DND-41 (cell line): ENCODE data around the gene PROK2.

Experiments
- EZH2 ChIP-seq: IDR thresholded peaks from 3 replicates; pipeline ENCODE4 v1.6.1; 2012; ENCODE audit warnings: borderline replicate concordance, low read depth, mild to moderate bottlenecking, moderate library complexity, low read length, inconsistent platforms; ENCODE audit not compliant: severe bottlenecking
- TF ChIP-seq, protein P1 (sequence below): IDR thresholded peaks from 2 replicates; pipeline ENCODE4 v1.5.1; 2012; ENCODE audit warnings: borderline replicate concordance, low read length, moderate library complexity, mild to moderate bottlenecking; ENCODE audit not compliant: poor library complexity, severe bottlenecking; ENCODE audit errors: extremely low read depth

DNA sequence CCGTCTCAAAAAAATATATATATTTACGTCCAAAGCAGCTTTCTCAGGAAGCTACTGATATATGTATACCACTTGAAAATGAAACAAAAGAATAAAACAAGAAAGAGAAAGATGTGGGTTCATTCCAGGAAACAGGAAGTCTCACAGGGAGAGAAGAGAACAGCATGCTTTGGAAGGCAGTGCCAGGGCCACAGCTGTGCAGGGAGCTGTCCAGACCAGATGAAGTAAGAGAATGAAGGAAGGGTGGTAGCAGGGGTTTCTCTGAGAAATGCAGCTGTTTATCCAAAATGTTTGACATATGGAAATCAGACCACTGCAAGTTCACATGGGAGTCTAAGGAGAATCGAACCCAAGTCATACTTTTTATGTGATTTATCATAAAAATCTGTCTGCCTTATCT, 40.2 kb downstream of the PROK2 start:
- TF ChIP-seq, protein P1, sequence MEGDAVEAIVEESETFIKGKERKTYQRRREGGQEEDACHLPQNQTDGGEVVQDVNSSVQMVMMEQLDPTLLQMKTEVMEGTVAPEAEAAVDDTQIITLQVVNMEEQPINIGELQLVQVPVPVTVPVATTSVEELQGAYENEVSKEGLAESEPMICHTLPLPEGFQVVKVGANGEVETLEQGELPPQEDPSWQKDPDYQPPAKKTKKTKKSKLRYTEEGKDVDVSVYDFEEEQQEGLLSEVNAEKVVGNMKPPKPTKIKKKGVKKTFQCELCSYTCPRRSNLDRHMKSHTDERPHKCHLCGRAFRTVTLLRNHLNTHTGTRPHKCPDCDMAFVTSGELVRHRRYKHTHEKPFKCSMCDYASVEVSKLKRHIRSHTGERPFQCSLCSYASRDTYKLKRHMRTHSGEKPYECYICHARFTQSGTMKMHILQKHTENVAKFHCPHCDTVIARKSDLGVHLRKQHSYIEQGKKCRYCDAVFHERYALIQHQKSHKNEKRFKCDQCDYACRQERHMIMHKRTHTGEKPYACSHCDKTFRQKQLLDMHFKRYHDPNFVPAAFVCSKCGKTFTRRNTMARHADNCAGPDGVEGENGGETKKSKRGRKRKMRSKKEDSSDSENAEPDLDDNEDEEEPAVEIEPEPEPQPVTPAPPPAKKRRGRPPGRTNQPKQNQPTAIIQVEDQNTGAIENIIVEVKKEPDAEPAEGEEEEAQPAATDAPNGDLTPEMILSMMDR: no peak
- TF ChIP-seq EZH2: no peak
